ENCODE measurements around the gene SMOC1. TPM values are rescaled to one million over a fixed set of nuclear protein-coding genes. Genes with fewer than 3 reads are reported as not detected.

SMOC1 gene
- total and polyA plus RNA-seq, 8 donors: 1.2 to 3.3 (median 2.1) TPM; not detected in 2

DNA sequence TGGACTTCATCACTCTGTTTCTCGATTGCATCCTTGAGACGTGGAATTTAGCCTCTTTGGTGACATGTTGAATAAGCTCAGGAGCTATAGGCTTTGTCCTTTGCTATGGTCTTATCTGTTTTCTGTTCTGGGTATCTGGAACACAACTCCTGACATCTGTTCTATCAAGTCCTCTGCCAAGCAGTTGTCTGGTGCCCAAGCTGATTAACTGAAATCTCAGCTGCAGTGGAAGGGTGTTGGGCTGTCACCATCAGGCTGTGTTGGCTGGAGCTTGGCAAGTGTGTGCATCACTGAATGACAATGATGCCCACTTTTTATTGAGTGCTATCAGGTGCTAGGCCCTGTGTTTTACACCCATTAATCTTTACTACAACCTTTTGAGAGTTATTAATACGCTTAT is 77.8 kb downstream of the SMOC1 start:
- TF ChIP-seq CTCF (IDR thresholded peaks at IDR 0.05) (no peak), EP300 (IDR thresholded peaks at IDR 0.05) (no peak), POLR2A (IDR thresholded peaks at IDR 0.05) (no peak), POLR2AphosphoS5 (IDR thresholded peaks at IDR 0.05) (no peak)
- no peaks in the 10 kb centered on the region for H3K9me3 ChIP-seq
- no peak overlapping the region for H3K4me3 ChIP-seq
- intact Hi-C loops (cut with DNase I; ENCODE audit: low total_unique reads): no loop called here
- no peaks in the 10 kb centered on the region for H3K4me1 ChIP-seq
- 89 to 93% (median 91%) methylated on average over 3 of the region's 3 CpGs for WGBS, 5 donors
- DNase-seq: no peak
- no peak overlapping the region for H3K27ac ChIP-seq
- H3K36me3 ChIP-seq: no peaks in the 10 kb centered on the region
- peaks cover 0 to 4% (median 0%) of the 10 kb centered on the region in 3 donors for H3K27me3 ChIP-seq

DNA sequence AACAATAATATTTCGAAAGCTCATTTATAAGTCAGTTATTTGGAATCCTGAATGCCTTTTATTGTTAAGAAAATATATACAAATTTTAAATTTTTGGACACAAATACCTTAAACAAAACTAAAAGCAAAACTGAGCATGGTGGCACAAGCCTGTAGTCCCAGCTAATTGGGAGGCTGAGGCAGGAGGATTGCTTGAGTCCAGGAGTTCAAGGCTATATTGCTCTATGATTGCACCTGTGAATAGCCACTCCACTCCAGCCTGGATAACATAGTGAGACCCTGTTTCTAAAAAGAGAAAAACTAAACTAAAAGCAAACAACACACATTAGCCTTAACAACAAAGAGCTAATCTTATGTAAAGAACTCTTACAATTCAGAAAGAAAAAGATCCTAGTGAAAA is 78.8 kb downstream of the SMOC1 start:
- H3K4me1 ChIP-seq: no peaks in the 10 kb centered on the region
- no peak overlapping the region for H3K4me3 ChIP-seq
- H3K9me3 ChIP-seq: no peaks in the 10 kb centered on the region
- 47 to 94% (median 85%) methylated on average over 1 of the region's 1 CpG for WGBS, 5 donors
- H3K27ac ChIP-seq: no peak overlapping the region
- DNase-seq: no peak
- H3K36me3 ChIP-seq: no peaks in the 10 kb centered on the region
- intact Hi-C loops (cut with DNase I; ENCODE audit: low total_unique reads): no loop called here
- no peak for TF ChIP-seq CTCF (IDR thresholded peaks at IDR 0.05)
- no peak for TF ChIP-seq POLR2A (IDR thresholded peaks at IDR 0.05)
- TF ChIP-seq POLR2AphosphoS5 (IDR thresholded peaks at IDR 0.05): no peak
- TF ChIP-seq EP300 (IDR thresholded peaks at IDR 0.05): no peak
- peaks cover 0 to 4% (median 0%) of the 10 kb centered on the region in 3 donors for H3K27me3 ChIP-seq

- TF ChIP-seq POLR2AphosphoS5 (IDR thresholded peaks at IDR 0.05) (no peak), CTCF (IDR thresholded peaks at IDR 0.05) (no peak), EP300 (IDR thresholded peaks at IDR 0.05) (no peak), POLR2A (IDR thresholded peaks at IDR 0.05) (no peak)
- Histone ChIP-seq H3K27ac (no peak overlapping the region), H3K4me3 (no peak overlapping the region), H3K27me3 (no peaks in the 10 kb centered on the region), H3K4me1 (no peaks in the 10 kb centered on the region), H3K9me3 (no peaks in the 10 kb centered on the region), H3K36me3 (no peaks in the 10 kb centered on the region)
- DNase-seq: no peak
- intact Hi-C loops (cut with DNase I; ENCODE audit: low total_unique reads): no loop called here
- WGBS, 5 donors: 85 to 98% (median 91%) methylated on average over 3 of the region's 3 CpGs
These were observed 79.9 kb downstream of the SMOC1 start for GRCh38 chr14:69959136-69959535.

GRCh38 chr14:69960296-69960695 is 81.1 kb downstream of the SMOC1 start:
- intact Hi-C loops (cut with DNase I; ENCODE audit: low total_unique reads): no loop called here
- no peak for DNase-seq
- H3K4me3 ChIP-seq: no peak overlapping the region

More at GRCh38 chr14:69960296-69960695, 81.1 kb downstream of the SMOC1 start:
- no peak for TF ChIP-seq CTCF (IDR thresholded peaks at IDR 0.05)
- no peak for TF ChIP-seq EP300 (IDR thresholded peaks at IDR 0.05)
- TF ChIP-seq POLR2A (IDR thresholded peaks at IDR 0.05): no peak
- TF ChIP-seq POLR2AphosphoS5 (IDR thresholded peaks at IDR 0.05): no peak
- Histone ChIP-seq H3K9me3 (no peaks in the 10 kb centered on the region), H3K27ac (no peak overlapping the region), H3K36me3 (no peaks in the 10 kb centered on the region), H3K4me1 (no peaks in the 10 kb centered on the region), H3K27me3 (no peaks in the 10 kb centered on the region)

All from stomach (tissue), 9 donors.